ENCODE results near the gene SEC16B. TPM values are rescaled to one million over a fixed set of nuclear protein-coding genes. Genes with fewer than 3 reads are reported as not detected.

Gene SEC16B
- total and polyA plus RNA-seq, 2 of the 8 experiments (the other 6 are each of a cell fraction or from before 2014, with no cell fraction given), result 0.56 to 0.94 TPM

DNA sequence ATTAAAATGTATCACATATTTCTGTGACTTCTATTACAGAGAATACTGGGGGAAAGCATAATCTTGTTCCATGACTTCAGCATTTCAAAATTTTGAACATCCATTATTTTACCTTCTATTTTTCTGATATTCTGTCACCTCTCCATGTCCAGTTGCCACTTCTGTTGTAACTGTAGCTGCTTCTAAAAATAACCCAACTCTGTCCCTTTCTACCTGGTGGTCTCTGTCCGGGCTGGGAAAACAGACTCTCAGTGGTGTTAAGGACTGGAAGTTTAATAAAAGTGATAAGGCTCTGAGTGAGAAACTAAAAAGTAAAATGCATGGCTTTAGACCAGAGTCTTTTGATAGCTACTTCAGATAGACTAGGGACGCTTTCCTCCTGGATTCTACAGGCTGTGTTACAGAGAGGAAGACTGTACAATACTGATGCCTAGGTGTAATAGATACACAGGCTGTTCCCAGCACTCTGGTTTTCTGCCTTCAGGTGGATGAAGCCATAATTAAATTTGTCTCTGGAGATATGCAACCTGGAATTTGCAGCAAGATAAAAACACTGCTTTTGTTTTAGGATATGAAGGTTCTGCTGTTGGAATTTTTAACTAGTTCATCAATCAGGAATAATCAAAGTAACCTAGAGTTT, 42.1 kb upstream of the SEC16B start:
- Histone ChIP-seq H3K4me1 (replicated peaks in 1 of 4; ENCODE audit: control insufficient read depth in 3 of 4, insufficient read depth in 4 of 4, low read length in 3 of 4) (no peaks in the 10 kb centered on the region; a peak in 1 of 7 replicates), H3K56ac (replicated peaks; ENCODE audit: insufficient read length, low read depth, low read length) (no peak overlapping the region), H2BK12ac (ENCODE audit: low read depth, low read length) (no peak overlapping the region), H4K91ac (replicated peaks; ENCODE audit: insufficient read length, low read length) (no peak overlapping the region), H3K79me1 (ENCODE audit: low read depth, low read length) (no peaks in the 10 kb centered on the region), H4K5ac (ENCODE audit: insufficient read length, low read depth, low read length) (no peak overlapping the region), H3K9me3 (ENCODE audit: insufficient read depth in 2 of 2, low read depth in 1 of 2, low read length in 1 of 2) (no peaks in the 10 kb centered on the region; a peak in 1 of 4 replicates), H3K27ac (ENCODE audit: low read depth, low read length) (no peak overlapping the region), H3K23ac (ENCODE audit: insufficient read length) (no peak overlapping the region), H2BK120ac (replicated peaks; ENCODE audit: low read depth, low read length) (no peak overlapping the region), H4K8ac (ENCODE audit: extremely low read depth, insufficient read depth, low read length) (no peak overlapping the region), H3K4me2 (ENCODE audit: insufficient read depth in 1 of 2, low read depth in 2 of 2, low read length in 2 of 2) (no peak overlapping the region), H2BK15ac (ENCODE audit: low read length) (no peak overlapping the region), H3K9ac (replicated peaks in 1 of 4; ENCODE audit: extremely low read depth in 1 of 4, low read depth in 3 of 4, low read length in 3 of 4) (no peak overlapping the region), H3K23me2 (ENCODE audit: low read depth, low read length) (no peaks in the 10 kb centered on the region), H4K20me1 (replicated peaks in 1 of 2; ENCODE audit: control insufficient read depth in 1 of 2, insufficient read depth in 2 of 2, low read length in 2 of 2) (no peaks in the 10 kb centered on the region), H3K36me3 (ENCODE audit: control insufficient read depth in 2 of 4, insufficient read depth in 4 of 4, low read length in 3 of 4) (0 out of 8 replicates have a peak, but pooled peaks cover 0 to under 1% (median 0%) of the 10 kb centered on the region in 4 experiments), H3K27me3 (replicated peaks in 1 of 4; ENCODE audit: control insufficient read depth in 3 of 4, extremely low read depth in 1 of 4, insufficient read depth in 3 of 4, low read length in 3 of 4) (no peaks in the 10 kb centered on the region), H2BK5ac (ENCODE audit: low read depth, low read length) (no peak overlapping the region), H3K18ac (ENCODE audit: extremely low read depth, low read length) (no peak overlapping the region), H2AK5ac (ENCODE audit: low read depth, low read length) (no peak overlapping the region), H3K79me2 (ENCODE audit: control insufficient read depth in 1 of 2, insufficient read depth in 2 of 2, low read length in 2 of 2) (no peaks in the 10 kb centered on the region), H3K14ac (ENCODE audit: insufficient read length) (no peak overlapping the region), H2BK20ac (ENCODE audit: low read length) (no peak overlapping the region), H2AFZ (ENCODE audit: low read length) (no peak overlapping the region), H3K4me3 (ENCODE audit: extremely low read depth in 1 of 4, insufficient read depth in 2 of 4, low read depth in 3 of 4, low read length in 4 of 4) (no peak overlapping the region), H3K4ac (replicated peaks; ENCODE audit: insufficient read length, low read depth, low read length) (no peak overlapping the region)
- CTCF ChIA-PET (ENCODE audit: partially characterized antibody), result interaction anchor here (0.7 to 1.8 kb wide), 4 partner anchors 20 to 406 kb away, joined by 3 to 7 read pairs (median 4); no protein-coding TSS in a partner anchor
- FAIRE-seq (no peak), DNase-seq (ENCODE audit: low read depth in 1 of 2, low spot score in 2 of 2) (no peak)
- 78% methylated on average over 2 of the region's 2 CpGs; no CpG with 5 or more reads in 1 of the 2 experiments for WGBS, 2 experiments (ENCODE audit: extremely low coverage in 1 of 2, insufficient coverage in 1 of 2, insufficient read length in 1 of 2, insufficient replicate concordance in 2 of 2, low coverage in 1 of 2, low lambda C conversion rate in 2 of 2, missing lambda C conversion rate in 1 of 2)
- POLR2A ChIA-PET (ENCODE audit: partially characterized antibody), result no interaction called here
- TF ChIP-seq POLR2A (IDR thresholded peaks at IDR 0.05; ENCODE audit: control extremely low read depth in 1 of 2, low read depth in 2 of 2, low read length in 2 of 2) (no peak), NANOG (IDR thresholded peaks at IDR 0.05; ENCODE audit: insufficient read depth, low read depth, low read length, poor library complexity, severe bottlenecking) (no peak), POLR2AphosphoS5 (IDR thresholded peaks at IDR 0.05; ENCODE audit: low read depth, low read length) (no peak), SP2 (IDR thresholded peaks at IDR 0.05; ENCODE audit: low read length) (no peak), GABPA (IDR thresholded peaks at IDR 0.05; ENCODE audit: borderline replicate concordance, insufficient read depth, low read length) (no peak), CEBPB (IDR thresholded peaks at IDR 0.05; ENCODE audit: low read depth, low read length) (no peak), E2F6 (IDR thresholded peaks at IDR 0.05) (no peak), CHD2 (IDR thresholded peaks at IDR 0.05; ENCODE audit: low read length) (no peak), SP4 (IDR thresholded peaks at IDR 0.05; ENCODE audit: low read length) (no peak), KDM4A (IDR thresholded peaks at IDR 0.05; ENCODE audit: low read depth, low read length, severe bottlenecking) (no peak), ATF3 (IDR thresholded peaks at IDR 0.05; ENCODE audit: insufficient read depth, low read depth, low read length) (no peak), BRCA1 (IDR thresholded peaks at IDR 0.05; ENCODE audit: low read depth, low read length) (no peak), RXRA (IDR thresholded peaks at IDR 0.05; ENCODE audit: insufficient read depth, low read depth, low read length) (no peak)

All from H1 (cell line).